HCT116 (cell line): ENCODE data around the gene LIPI.

Experiments used
- CBX3 ChIP-seq: IDR thresholded peaks from 2 replicates; pipeline ENCODE4 v1.6.1; 2012; ENCODE audit warnings: low read depth
- CEBPB ChIP-seq: IDR thresholded peaks from 2 replicates; pipeline ENCODE4 v1.6.1; 2012; ENCODE audit warnings: low read depth
- CTCF ChIP-seq, 3 experiments: fragments of 200-600 bp in 1 of 3; sonication (generic) in 1 of 3; IDR thresholded peaks in 2 of 3; conservative IDR thresholded peaks in 1 of 3; 2 replicates each; pipeline ENCODE4 v1.5.1; 2012 to 2017; ENCODE audit warnings: low read depth in 2 of 3, low read length in 2 of 3, antibody characterized with exemption in 1 of 3, borderline replicate concordance in 1 of 3, control low read depth in 1 of 3, mild to moderate bottlenecking in 1 of 3, mixed read lengths in 1 of 3, mixed run types in 1 of 3, moderate library complexity in 1 of 3; ENCODE audit not compliant: insufficient read depth in 1 of 3
- EGR1 ChIP-seq: IDR thresholded peaks from 2 replicates; pipeline ENCODE4 v1.6.1; 2012; ENCODE audit warnings: low read depth
- EZH2phosphoT487 ChIP-seq: fragments of 200-600 bp; IDR thresholded peaks from 2 replicates; pipeline ENCODE4 v1.6.1; 2018; ENCODE audit warnings: antibody characterized with exemption, borderline replicate concordance
- JUND ChIP-seq: IDR thresholded peaks from 2 replicates; pipeline ENCODE4 v1.6.1; 2012
- MAX ChIP-seq: IDR thresholded peaks from 2 replicates; pipeline ENCODE4 v1.6.1; 2012
- POLR2A ChIP-seq: IDR thresholded peaks from 2 replicates; pipeline ENCODE4 v1.7.0; 2011; ENCODE audit warnings: borderline replicate concordance; ENCODE audit not compliant: insufficient read depth, insufficient read length; ENCODE audit errors: extremely low read depth
- POLR2AphosphoS5 ChIP-seq: IDR thresholded peaks from 2 replicates; pipeline ENCODE4 v1.6.1; 2011; ENCODE audit warnings: mild to moderate bottlenecking, low read depth, low read length, moderate library complexity
- RAD21 ChIP-seq: IDR thresholded peaks from 2 replicates; pipeline ENCODE4 v1.6.1; 2012; ENCODE audit warnings: low read depth, mild to moderate bottlenecking
- REST ChIP-seq: IDR thresholded peaks from 2 replicates; pipeline ENCODE4 v1.6.1; 2012; ENCODE audit warnings: low read depth
- TCF7L2 ChIP-seq: IDR thresholded peaks from 2 replicates; pipeline ENCODE4 v1.7.0; 2011; ENCODE audit warnings: borderline replicate concordance, inconsistent platforms; ENCODE audit not compliant: insufficient read depth, insufficient read length; ENCODE audit errors: extremely low read depth
- ZBTB33 ChIP-seq: IDR thresholded peaks from 2 replicates; pipeline ENCODE4 v1.6.1; 2011; ENCODE audit warnings: mild to moderate bottlenecking, low read length, moderate library complexity; ENCODE audit not compliant: insufficient replicate concordance; ENCODE audit errors: extremely low read depth

GRCh38 chr21:14099570-14099969 lies 111.2 kb downstream of the LIPI start:
- TF ChIP-seq CTCF (IDR thresholded peaks at IDR 0.05 in 2 of 3, conservative IDR thresholded peaks at IDR 0.05 in 1 of 3; ENCODE audit: borderline replicate concordance in 1 of 3, insufficient read depth in 1 of 3, low read depth in 2 of 3, low read length in 2 of 3) (no peak), REST (no peak), POLR2AphosphoS5 (no peak), POLR2A (no peak), RAD21 (no peak), MAX (no peak), CEBPB (no peak), ZBTB33 (no peak), EZH2phosphoT487 (no peak), EGR1 (no peak), CBX3 (no peak), TCF7L2 (no peak), JUND (no peak)
